MM.1S (cell line): Measurements from ENCODE around the gene ARL6IP6.

Experiments
- CTCF ChIP-seq: fragments of 300-600 bp; sonication (generic); IDR thresholded peaks from 2 replicates; pipeline ENCODE4 v1.5.1; 2016; ENCODE audit warnings: antibody characterized with exemption, low read length, mixed read lengths
- EZH2 ChIP-seq: fragments of 300-600 bp; sonication (generic); optimal IDR thresholded peaks from 2 replicates; pipeline ENCODE3; 2017; ENCODE audit warnings: low read depth, mild to moderate bottlenecking, antibody characterized with exemption, low read length, mixed read lengths
- EZH2phosphoT487 ChIP-seq: fragments of 300-600 bp; sonication (generic); IDR thresholded peaks from 2 replicates; pipeline ENCODE4 v1.6.1; 2018; ENCODE audit warnings: antibody characterized with exemption, low read length

- TF ChIP-seq CTCF: peak; percentile 58
- no peak for TF ChIP-seq EZH2phosphoT487
- TF ChIP-seq EZH2: no peak
Measured at GRCh38 chr2:152715854-152716428, 2.5 kb upstream of the ARL6IP6 start.
